AG08396 (cell line): ENCODE results near the gene XXYLT1.
A peak's percentile ranks its signal among the peaks of the same experiment; 100 is the strongest.
"Not testable (repeated sequence)": the region's sequence is repeated elsewhere in the genome, so short reads cannot be mapped to it uniquely, and the experiment has no call there.

ENCODE experiments used
- DNase-seq: peaks from one replicate; pipeline ENCODE4 v3.0.0; 2012; ENCODE audit warnings: low spot score, mixed read lengths

The XXYLT1 gene

GRCh38 chr3:195112361-195112791 is 158.6 kb downstream of the XXYLT1 start:
- no peak for DNase-seq

GRCh38 chr3:195111766-195112165 is 159.2 kb downstream of the XXYLT1 start:
- DNase-seq, result no peak

- no peak for DNase-seq
These were observed 159.6 kb downstream of the XXYLT1 start for GRCh38 chr3:195111319-195111705.

GRCh38 chr3:195110647-195111318 is 160.2 kb downstream of the XXYLT1 start:
- no peak for DNase-seq

GRCh38 chr3:195109098-195109657 is 161.8 kb downstream of the XXYLT1 start:
- DNase-seq, result no peak

GRCh38 chr3:195107593-195107992 is 163.4 kb downstream of the XXYLT1 start:
- DNase-seq, result no peak

- DNase-seq, result not testable (repeated sequence)
These were observed 163.9 kb downstream of the XXYLT1 start for GRCh38 chr3:195107031-195107430.

- DNase-seq, result peak; percentile 89
These were observed 164.5 kb downstream of the XXYLT1 start for GRCh38 chr3:195106418-195106906.

- DNase-seq, result no peak
These were observed 165.0 kb downstream of the XXYLT1 start for GRCh38 chr3:195105841-195106417.

- DNase-seq, result no peak
These were observed 165.6 kb downstream of the XXYLT1 start for GRCh38 chr3:195105389-195105788.

- DNase-seq, result no peak
These were observed 166.6 kb downstream of the XXYLT1 start for GRCh38 chr3:195104340-195104739.

GRCh38 chr3:195103623-195104022 is 167.3 kb downstream of the XXYLT1 start:
- DNase-seq, result no peak

GRCh38 chr3:195102609-195103467 is 168.1 kb downstream of the XXYLT1 start:
- DNase-seq, result peak; percentile 80

- no peak for DNase-seq
These were observed 168.9 kb downstream of the XXYLT1 start for GRCh38 chr3:195101927-195102608.

GRCh38 chr3:195101001-195101583 is 169.9 kb downstream of the XXYLT1 start:
- DNase-seq, result no peak

GRCh38 chr3:195099951-195100785 is 170.8 kb downstream of the XXYLT1 start:
- DNase-seq, result no peak

GRCh38 chr3:195098741-195099525 is 172.0 kb downstream of the XXYLT1 start:
- DNase-seq, result no peak

- no peak for DNase-seq
These were observed 173.4 kb downstream of the XXYLT1 start for GRCh38 chr3:195097331-195098255.
